Measurements from ENCODE around the gene PDGFRA. TPM values are rescaled to one million over a fixed set of nuclear protein-coding genes. Genes with fewer than 3 reads are reported as not detected.
A peak's percentile ranks its signal among the peaks of the same experiment; 100 is the strongest.

Gene PDGFRA
- total RNA-seq, 8 experiments from 2014 or later = 0.11 to 37.4 (median 2.9) TPM

DNA sequence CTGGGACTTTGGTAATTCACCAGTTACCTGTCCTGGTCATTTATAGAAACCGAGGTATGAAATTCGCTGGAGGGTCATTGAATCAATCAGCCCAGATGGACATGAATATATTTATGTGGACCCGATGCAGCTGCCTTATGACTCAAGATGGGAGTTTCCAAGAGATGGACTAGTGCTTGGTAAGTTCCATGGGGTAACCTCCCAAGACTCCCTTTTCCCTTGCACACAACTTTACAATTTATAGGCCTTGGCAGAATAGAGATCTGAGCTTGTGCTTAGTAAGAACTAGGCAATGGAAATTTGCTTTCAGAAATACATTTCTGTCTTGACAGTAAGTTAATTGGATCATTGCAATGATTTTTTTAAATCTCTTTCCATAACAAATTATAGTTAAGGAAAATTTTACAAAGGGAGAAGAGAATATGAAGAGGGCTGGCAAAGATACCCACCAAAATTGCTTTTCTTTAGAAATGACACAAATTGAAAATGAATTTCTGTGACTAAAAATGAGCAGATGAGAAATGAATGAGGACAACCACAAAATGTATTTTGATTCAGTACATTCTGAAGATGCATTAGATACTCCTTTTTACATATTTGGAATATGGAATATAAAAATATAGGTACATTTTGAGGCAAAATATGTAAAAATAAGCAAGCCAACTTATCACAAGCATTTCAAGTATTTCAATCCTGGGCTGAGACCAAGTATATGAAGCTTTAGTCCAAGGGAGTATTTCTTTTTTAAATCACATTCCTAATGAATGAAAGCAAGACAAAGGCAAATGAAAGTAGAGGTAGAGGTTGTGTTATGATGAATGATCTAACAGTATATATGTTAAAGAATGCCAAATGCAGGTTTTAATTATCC lies 45.9 kb downstream of the PDGFRA start:
- H3K4me1 ChIP-seq (replicated peaks in 1 of 2) = peaks cover 4 to 7% of the 10 kb centered on the region in 2 donors
- in situ Hi-C loops (cut with MboI; ENCODE audit: low pct_unique_long_range_greater_than_20kb in 2 of 9, low sequenced_read_pairs in 9 of 9, unreplicated experiment in 9 of 9) = no loop called here
- 8 to 100% (median 94%) methylated on average over 1 to 3 of the region's 3 CpGs; no CpG with 5 or more reads in 4 of the 10 experiments for WGBS, 10 experiments
- ATAC-seq (replicated peaks in 6 of 8) = peak in 2 of 8 experiments; percentile 53 to 65
- H3K27ac ChIP-seq = no peak overlapping the region
- no peak overlapping the region for H3K4me3 ChIP-seq

DNA sequence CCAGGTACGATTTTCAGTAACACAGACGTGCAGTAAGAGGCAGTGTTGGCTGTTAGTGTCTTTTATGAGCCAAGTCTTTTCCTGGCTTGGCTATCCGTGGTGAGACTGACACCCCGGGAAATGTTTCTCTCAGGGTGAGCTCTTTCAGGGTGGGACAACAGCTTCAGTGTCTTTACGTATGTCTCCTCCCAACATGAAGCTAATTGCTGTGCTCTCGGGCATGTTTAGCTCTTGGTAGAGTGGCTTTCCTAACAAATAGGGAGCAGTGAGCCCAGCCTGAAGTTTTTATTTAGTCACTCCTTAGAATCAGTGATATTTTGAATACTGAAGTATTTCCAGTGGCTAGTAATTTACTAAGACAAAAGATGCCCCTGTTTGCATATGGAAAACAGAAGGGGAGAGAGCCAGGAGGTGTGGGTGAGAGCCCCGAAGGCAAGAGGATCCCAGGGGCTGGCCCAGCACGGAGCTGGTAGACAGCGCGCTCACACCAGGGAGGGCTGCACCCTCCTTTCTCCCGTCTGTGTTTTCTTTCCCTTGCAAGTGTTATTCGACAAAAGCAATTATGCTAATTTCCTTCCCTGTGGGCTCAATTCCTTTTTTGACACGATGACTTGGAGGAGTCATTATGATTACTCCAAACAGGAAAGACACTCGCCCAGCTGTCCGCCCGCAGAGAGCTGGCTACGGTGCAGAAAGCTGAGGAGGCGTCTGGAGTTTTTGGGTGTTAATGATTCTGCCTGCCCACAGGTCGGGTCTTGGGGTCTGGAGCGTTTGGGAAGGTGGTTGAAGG lies 47.7 kb downstream of the PDGFRA start:
- in situ Hi-C loops (cut with MboI; ENCODE audit: low pct_unique_long_range_greater_than_20kb in 2 of 9, low sequenced_read_pairs in 9 of 9, unreplicated experiment in 9 of 9) = no loop called here
- H3K4me1 ChIP-seq (replicated peaks in 1 of 2) = peaks cover 4 to 7% of the 10 kb centered on the region in 2 donors
- H3K4me3 ChIP-seq = no peak overlapping the region
- WGBS, 10 experiments = 0 to 40% (median 19%) methylated on average over 1 to 15 of the region's 20 CpGs
- no peak overlapping the region for H3K27ac ChIP-seq
- peak in 6 of 8 experiments; percentile 60 to 94 (median 64) for ATAC-seq (replicated peaks in 6 of 8)

DNA sequence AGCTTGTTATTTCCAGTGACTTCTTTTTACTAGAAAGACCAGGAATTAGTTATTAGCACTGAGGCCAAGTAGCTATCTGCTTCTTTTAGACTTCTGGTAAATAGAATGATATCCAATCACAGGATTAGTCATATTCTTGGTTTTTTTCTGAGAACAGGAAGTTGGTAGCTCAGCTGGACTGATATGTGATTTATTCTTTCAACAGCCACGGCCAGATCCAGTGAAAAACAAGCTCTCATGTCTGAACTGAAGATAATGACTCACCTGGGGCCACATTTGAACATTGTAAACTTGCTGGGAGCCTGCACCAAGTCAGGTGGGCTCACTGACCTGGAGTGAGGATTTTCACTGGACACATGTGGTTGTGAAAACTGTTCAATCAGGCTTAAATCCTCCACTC lies 48.6 kb downstream of the PDGFRA start:
- Histone ChIP-seq H3K4me1 (replicated peaks in 1 of 2) (peaks cover 4 to 7% of the 10 kb centered on the region in 2 donors), H3K27ac (no peak overlapping the region), H3K4me3 (no peak overlapping the region)
- WGBS, 10 experiments = 0 to 50% (median 20%) methylated on average over 1 of the region's 1 CpG; no CpG with 5 or more reads in 3 of the 10 experiments
- in situ Hi-C loops (cut with MboI; ENCODE audit: low pct_unique_long_range_greater_than_20kb in 2 of 9, low sequenced_read_pairs in 9 of 9, unreplicated experiment in 9 of 9) = no loop called here
- ATAC-seq (replicated peaks in 6 of 8) = peak in 5 of 8 experiments; percentile 15 to 75 (median 67)

DNA sequence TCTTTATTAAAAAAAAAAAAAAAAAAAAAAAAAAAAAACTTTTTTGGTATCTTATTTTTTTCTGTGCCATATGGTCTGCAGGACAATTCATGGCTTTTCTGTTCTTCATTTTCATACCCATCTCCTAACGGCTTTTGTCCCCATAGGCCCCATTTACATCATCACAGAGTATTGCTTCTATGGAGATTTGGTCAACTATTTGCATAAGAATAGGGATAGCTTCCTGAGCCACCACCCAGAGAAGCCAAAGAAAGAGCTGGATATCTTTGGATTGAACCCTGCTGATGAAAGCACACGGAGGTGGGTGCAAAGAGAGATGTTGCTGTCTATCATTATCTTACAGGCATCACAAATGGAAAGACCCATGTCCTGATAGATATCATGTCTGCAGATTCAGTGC lies 49.1 kb downstream of the PDGFRA start:
- WGBS, 10 experiments = 0 to 100% (median 20%) methylated on average over 1 to 2 of the region's 2 CpGs; no CpG with 5 or more reads in 1 of the 10 experiments
- in situ Hi-C loops (cut with MboI; ENCODE audit: low pct_unique_long_range_greater_than_20kb in 2 of 9, low sequenced_read_pairs in 9 of 9, unreplicated experiment in 9 of 9) = no loop called here
- Histone ChIP-seq H3K4me1 (replicated peaks in 1 of 2) (peaks cover 4 to 7% of the 10 kb centered on the region in 2 donors), H3K4me3 (no peak overlapping the region), H3K27ac (no peak overlapping the region)
- peak in 2 of 8 experiments; percentile 23 to 30 for ATAC-seq (replicated peaks in 6 of 8)

DNA sequence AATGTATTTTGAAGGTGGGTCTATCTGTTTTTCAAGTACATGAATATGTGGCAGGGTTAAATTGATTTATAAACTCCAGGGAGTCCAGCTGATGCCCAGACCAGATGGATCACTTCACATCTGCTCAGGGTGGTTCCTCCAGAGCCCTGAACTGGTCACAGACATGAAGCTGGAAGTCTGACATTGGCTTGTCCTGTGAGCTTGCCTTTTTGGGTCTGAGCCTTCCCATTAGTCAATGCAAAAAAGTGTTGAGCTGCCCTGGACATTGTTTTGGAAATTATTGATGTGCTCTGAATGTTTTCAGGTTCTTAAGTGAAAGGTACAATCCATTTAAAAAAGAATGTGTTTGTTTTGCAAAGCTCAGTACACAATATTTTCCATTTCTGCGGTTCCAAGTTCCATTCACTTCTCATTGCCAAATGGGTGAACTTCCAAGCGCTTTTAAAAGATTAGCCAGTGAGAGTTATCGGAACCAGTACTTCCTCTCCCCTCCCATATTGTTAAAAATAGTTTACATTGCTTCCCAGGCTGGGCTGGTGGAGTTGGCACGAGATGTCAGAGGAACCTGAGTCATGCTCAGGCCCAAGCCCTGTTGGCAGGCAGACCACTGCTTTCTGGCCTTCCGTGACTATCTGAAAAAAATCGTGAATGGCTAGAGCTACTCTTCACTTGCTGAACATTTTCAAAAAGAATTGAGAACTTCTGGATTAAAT lies 52.1 kb downstream of the PDGFRA start:
- peak in 2 of 8 experiments; percentile 58 to 66 for ATAC-seq (replicated peaks in 6 of 8)
- WGBS, 10 experiments = 0 to 100% (median 81%) methylated on average over 1 to 6 of the region's 6 CpGs; no CpG with 5 or more reads in 2 of the 10 experiments
- in situ Hi-C loops (cut with MboI; ENCODE audit: low pct_unique_long_range_greater_than_20kb in 2 of 9, low sequenced_read_pairs in 9 of 9, unreplicated experiment in 9 of 9) = no loop called here

DNA sequence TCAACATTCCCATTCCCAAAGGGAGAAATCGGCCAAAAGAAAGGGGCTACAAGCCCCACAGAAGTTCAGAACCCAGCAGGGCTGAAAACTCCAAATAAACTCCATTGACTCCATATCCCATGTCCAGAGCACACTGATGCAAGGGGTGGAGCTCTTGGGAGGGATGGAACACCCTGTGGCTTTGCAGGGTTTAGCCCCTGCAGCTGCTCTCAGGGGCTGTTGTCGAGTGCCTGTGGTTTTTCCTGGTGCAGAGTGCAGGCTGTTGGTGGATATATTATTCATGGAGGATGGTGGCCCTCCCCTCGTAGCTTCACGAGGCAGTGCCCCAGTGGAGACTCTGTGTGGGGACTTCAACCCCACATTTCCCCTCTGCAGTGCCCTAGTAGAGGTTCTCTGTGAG lies 53.7 kb downstream of the PDGFRA start:
- in situ Hi-C loops (cut with MboI; ENCODE audit: low pct_unique_long_range_greater_than_20kb in 2 of 9, low sequenced_read_pairs in 9 of 9, unreplicated experiment in 9 of 9) = no loop called here
- Histone ChIP-seq H3K4me3 (no peak overlapping the region), H3K27ac (no peak overlapping the region), H3K4me1 (replicated peaks in 1 of 2) (peaks cover 1 to 4% of the 10 kb centered on the region in 2 donors)
- WGBS, 10 experiments = 40 to 100% (median 93%) methylated on average over 1 to 4 of the region's 4 CpGs; no CpG with 5 or more reads in 3 of the 10 experiments
- ATAC-seq (replicated peaks in 6 of 8) = peak in 1 of 8 experiments; percentile 27

More for the DNA sequence above, 52.1 kb downstream of the PDGFRA start:
- Histone ChIP-seq H3K4me1 (replicated peaks in 1 of 2) (peaks cover 4 to 7% of the 10 kb centered on the region in 2 donors), H3K27ac (no peak overlapping the region), H3K4me3 (no peak overlapping the region)

DNA sequence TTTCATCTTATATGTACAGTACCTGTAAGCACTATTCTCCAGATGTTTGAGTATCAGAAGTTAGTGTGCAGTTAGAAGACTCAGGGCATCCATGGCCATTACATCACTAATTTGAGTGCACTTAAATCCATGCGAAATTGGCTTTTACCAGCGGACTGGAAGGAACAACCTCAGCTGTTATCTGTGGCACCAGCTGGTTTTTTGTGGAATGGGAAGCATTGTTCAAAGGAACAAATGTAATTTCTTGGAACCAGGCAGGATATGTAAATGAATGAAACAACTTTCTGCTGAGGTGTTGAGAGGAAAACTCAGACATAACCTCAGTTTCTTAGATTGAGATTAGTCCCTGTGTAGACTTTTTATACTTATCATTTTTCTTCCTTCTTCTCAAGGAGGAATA lies 60.2 kb downstream of the PDGFRA start:
- in situ Hi-C loops (cut with MboI; ENCODE audit: low pct_unique_long_range_greater_than_20kb in 2 of 9, low sequenced_read_pairs in 9 of 9, unreplicated experiment in 9 of 9) = no loop called here
- ATAC-seq (replicated peaks in 6 of 8) = no peak
- Histone ChIP-seq H3K27ac (no peak overlapping the region), H3K4me1 (replicated peaks in 1 of 2) (no peaks in the 10 kb centered on the region), H3K4me3 (no peak overlapping the region)
- WGBS, 10 experiments = 72 to 100% (median 100%) methylated on average over 2 of the region's 2 CpGs; no CpG with 5 or more reads in 7 of the 10 experiments

DNA sequence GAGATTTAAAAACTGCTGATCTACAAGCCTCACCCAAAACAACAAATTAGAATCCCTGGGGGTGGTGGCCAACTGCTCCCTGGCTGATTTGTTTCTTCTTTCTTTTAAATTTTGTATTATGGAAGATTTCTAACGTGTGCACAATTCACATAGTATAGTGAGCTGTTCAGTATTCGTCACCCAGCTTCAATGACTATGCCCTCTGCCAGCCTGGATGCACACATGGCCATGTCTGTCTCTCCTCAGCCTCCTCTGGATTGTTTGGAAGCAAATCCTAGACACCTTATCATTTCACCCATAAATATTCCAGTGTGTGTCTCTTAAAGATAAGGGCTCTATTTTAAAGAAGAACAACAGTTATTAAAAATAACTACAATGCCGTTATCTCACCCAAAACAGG lies 61.9 kb downstream of the PDGFRA start:
- Histone ChIP-seq H3K27ac (no peak overlapping the region), H3K4me3 (no peak overlapping the region), H3K4me1 (replicated peaks in 1 of 2) (no peaks in the 10 kb centered on the region)
- in situ Hi-C loops (cut with MboI; ENCODE audit: low pct_unique_long_range_greater_than_20kb in 2 of 9, low sequenced_read_pairs in 9 of 9, unreplicated experiment in 9 of 9) = no loop called here
- 67 to 100% (median 87%) methylated on average over 1 to 3 of the region's 3 CpGs for WGBS, 10 experiments
- ATAC-seq (replicated peaks in 6 of 8) = no peak

DNA sequence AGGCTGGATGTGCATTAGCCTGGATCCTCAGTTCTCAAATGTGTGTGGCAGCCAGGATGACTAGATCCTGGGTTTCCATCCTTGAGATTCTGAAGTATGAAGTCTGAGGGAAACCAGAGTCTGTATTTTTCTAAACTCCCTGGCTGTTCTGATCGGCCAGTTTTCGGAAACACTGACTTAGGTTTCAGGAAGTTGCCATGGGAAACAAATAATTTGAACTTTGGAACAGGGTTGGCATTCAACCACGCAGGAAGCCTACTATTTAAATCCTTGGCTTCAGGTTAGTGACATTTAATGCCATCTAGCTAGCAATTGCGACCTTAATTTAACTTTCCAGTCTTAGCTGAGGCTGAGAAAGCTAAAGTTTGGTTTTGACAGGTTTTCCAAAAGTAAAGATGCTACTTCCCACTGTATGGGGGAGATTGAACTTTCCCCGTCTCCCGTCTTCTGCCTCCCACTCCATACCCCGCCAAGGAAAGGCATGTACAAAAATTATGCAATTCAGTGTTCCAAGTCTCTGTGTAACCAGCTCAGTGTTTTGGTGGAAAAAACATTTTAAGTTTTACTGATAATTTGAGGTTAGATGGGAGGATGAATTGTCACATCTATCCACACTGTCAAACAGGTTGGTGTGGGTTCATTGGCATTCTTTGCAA lies 67.6 kb downstream of the PDGFRA start:
- in situ Hi-C loops (cut with MboI; ENCODE audit: low pct_unique_long_range_greater_than_20kb in 2 of 9, low sequenced_read_pairs in 9 of 9, unreplicated experiment in 9 of 9) = no loop called here
- Histone ChIP-seq H3K4me3 (no peak overlapping the region), H3K27ac (no peak overlapping the region), H3K4me1 (replicated peaks in 1 of 2) (no peaks in the 10 kb centered on the region)
- 43 to 93% (median 77%) methylated on average over 1 to 7 of the region's 7 CpGs; no CpG with 5 or more reads in 1 of the 10 experiments for WGBS, 10 experiments
- ATAC-seq (replicated peaks in 6 of 8) = no peak

DNA sequence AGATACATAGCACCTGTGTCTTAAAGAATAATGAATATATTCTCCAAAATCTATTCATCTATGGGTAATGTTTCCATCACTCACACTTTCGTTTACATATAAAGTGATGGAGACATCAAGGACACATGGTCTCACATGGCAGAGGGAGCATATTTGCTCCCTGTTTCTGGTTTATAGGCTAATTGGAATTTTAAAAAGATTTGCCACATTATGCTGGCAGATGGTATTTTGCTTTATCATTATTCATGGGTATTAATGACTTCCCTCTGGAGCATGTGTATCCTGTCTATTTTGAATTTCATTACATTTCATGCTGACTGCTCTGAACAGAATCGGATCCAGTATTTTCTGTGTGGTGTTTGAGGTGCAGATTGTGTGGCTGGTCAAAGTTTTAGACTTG lies 79.0 kb downstream of the PDGFRA start:
- 0 to 86% (median 60%) methylated on average over 1 to 2 of the region's 2 CpGs; no CpG with 5 or more reads in 1 of the 10 experiments for WGBS, 10 experiments
- Histone ChIP-seq H3K4me1 (replicated peaks in 1 of 2) (no peaks in the 10 kb centered on the region), H3K4me3 (no peak overlapping the region), H3K27ac (no peak overlapping the region)
- peak in 6 of 8 experiments; percentile 32 to 66 (median 42) for ATAC-seq (replicated peaks in 6 of 8)
- in situ Hi-C loops (cut with MboI; ENCODE audit: low pct_unique_long_range_greater_than_20kb in 2 of 9, low sequenced_read_pairs in 9 of 9, unreplicated experiment in 9 of 9) = loop anchor here in 3 of 9 experiments (25.0 kb wide), 1 partner anchor 654 kb away; no protein-coding TSS in a partner anchor

DNA sequence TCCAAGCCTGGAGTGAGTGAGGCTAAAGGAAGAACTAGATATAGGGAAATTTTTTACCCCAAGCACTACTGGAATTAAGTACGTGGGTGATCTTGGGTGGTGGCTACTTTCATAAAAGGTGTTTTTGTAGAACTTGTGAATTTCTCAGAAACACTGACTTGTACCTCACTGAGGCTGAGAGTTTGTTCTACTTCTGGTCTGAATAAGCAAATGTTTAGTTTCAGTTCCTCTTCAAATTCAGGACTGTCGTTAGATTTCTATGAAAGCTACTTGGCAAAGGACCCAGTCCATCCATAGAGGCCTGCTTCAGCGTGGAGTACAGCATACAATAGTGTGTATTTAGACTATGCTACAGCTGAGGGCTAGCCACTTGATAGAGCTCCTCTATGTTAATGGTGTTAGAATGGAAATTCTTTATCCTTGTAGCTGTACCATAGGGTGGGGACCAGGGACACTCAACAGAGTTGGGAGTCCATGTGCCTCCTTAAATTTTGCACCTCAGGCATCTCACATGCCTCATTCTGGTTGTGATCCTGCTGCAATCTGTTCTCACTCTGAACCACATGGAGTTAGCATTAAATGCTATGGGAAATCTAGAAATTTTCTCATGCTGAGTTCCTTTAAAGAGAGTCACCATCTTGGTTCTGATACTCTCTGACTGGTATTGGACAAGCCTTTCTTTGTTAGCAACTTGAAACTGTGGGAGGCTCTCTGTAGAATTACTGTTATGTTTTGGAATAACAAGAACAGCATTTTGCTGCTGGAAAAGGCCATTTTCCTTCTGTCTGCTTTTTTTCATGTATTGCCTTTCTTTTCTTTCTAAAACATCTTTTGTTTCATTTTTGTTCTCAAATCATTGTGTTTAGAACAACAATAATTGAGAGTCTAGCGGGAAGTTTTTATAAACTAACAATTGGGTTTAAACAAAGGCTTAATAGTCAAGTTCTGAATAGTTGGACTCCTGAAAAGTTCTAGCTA lies 86.8 kb downstream of the PDGFRA start:
- in situ Hi-C loops (cut with MboI; ENCODE audit: low pct_unique_long_range_greater_than_20kb in 2 of 9, low sequenced_read_pairs in 9 of 9, unreplicated experiment in 9 of 9) = loop anchor here in 3 of 9 experiments (25.0 kb wide), 1 partner anchor 646 kb away; no protein-coding TSS in a partner anchor
- no peak overlapping the region for H3K4me3 ChIP-seq
- no peak overlapping the region for H3K27ac ChIP-seq
- WGBS, 10 experiments = 40 to 100% (median 80%) methylated on average over 1 to 4 of the region's 4 CpGs
- ATAC-seq (replicated peaks in 6 of 8) = peak in 1 of 8 experiments; percentile 38
- H3K4me1 ChIP-seq (replicated peaks in 1 of 2) = no peaks in the 10 kb centered on the region
